Ovary (tissue), 9 donors: ENCODE measurements around the gene C9orf50. TPM values are rescaled to one million over a fixed set of nuclear protein-coding genes. Genes with fewer than 3 reads are reported as not detected.
A peak's percentile ranks its signal among the peaks of the same experiment; 100 is the strongest.

ENCODE experiments used
- DNase-seq, 5 donors: peaks; one replicate each; pipeline ENCODE4 v3.0.0-alpha.2; 2019 to 2020
- H3K27ac ChIP-seq, 2 donors: fragments of 200-600 bp; one replicate each; pipeline versions ENCODE4 v1.5.1 to v1.8.0; 2019 to 2022
- H3K27me3 ChIP-seq: fragments of 200-600 bp; one replicate; pipeline ENCODE4 v1.8.0; 2022
- H3K36me3 ChIP-seq: fragments of 200-600 bp; sonication (generic); one replicate; pipeline ENCODE4 v1.5.1; 2019
- H3K4me1 ChIP-seq: one replicate; pipeline ENCODE4 v1.8.1; 2013; ENCODE audit warnings: mild to moderate bottlenecking, moderate library complexity; ENCODE audit not compliant: insufficient read depth
- H3K4me3 ChIP-seq: fragments of 200-600 bp; sonication (generic); one replicate; pipeline ENCODE4 v1.5.1; 2017
- H3K9me3 ChIP-seq, 2 donors: fragments of 200-600 bp in 1 of 2; sonication (generic) in 1 of 2; one replicate each; pipeline versions ENCODE4 v1.5.1 to v1.8.1; 2013 to 2019; ENCODE audit warnings: mild to moderate bottlenecking in 1 of 2, moderate library complexity in 1 of 2
- CTCF ChIP-seq, 3 donors: fragments of 450-650 bp in 2 of 3; fragments of 200-600 bp in 1 of 3; IDR thresholded peaks; one replicate each; pipeline versions ENCODE4 v1.5.1 to v1.8.0; 2016 to 2022; ENCODE audit warnings: antibody characterized with exemption in 3 of 3, mild to moderate bottlenecking in 1 of 3
- EP300 ChIP-seq: sonication (generic); formaldehyde crosslinking; IDR thresholded peaks from one replicate; pipeline ENCODE4 v1.6.1; 2017; ENCODE audit warnings: antibody characterized with exemption
- POLR2A ChIP-seq: fragments of 450-650 bp; IDR thresholded peaks from one replicate; pipeline ENCODE4 v1.6.1; 2017; ENCODE audit warnings: antibody characterized with exemption, mild to moderate bottlenecking, moderate library complexity
- WGBS, 3 donors: extraction: QIAGEN DNeasy Blood & Tissue Kit in 1 of 3; methylation state at CpG; one replicate each; pipeline versions ENCODE4 v1.1.5 to v1.1.7; 2013 to 2017; 5-methylcytosine and 5-hydroxymethylcytosine counted together
- intact Hi-C, 4 donors: fragments of 100-400 bp; cut with DNase I; formaldehyde crosslinking; loops; one replicate each; pipeline versions ENCODE4 v1.11.0 to v1.15.1; 2022 to 2023
- polyA plus RNA-seq, 2 donors: library from polyadenylated mRNA; stranded (reverse); fragments of 200-250 nt in 1 of 2; fragments of 350-450 nt in 1 of 2; fragmentation: Illumina TruSeq in 1 of 2; extraction: RNeasy Lipid Tissue Mini Kit (QIAGEN cat#74804) in 1 of 2; gene quantifications; one replicate each; pipeline ENCODE4 v1.2.3, GENCODE V29; 2013 to 2014
- total RNA-seq, 7 donors: library from RNA; depleted of rRNA in 2 of 7; stranded (reverse); fragments of >200 nt in 2 of 7; fragmentation: NEBNext Ultra II Directional in 3 of 7; extraction: Animal tissue kit (Norgen Biotek cat#: 25700) in 3 of 7; gene quantifications; one replicate each; pipeline versions ENCODE4 v1.1.0 to v1.2.4, GENCODE V29; 2016 to 2023
- donor health status: DM: no; HTN: no; CAD: no; lungs with moderate emphysema.
- donor health status: DM: no; HTN: no; CAD: no.
- donor health status: Bipolar disorder and iron deficiency.
- donor health status: DM: yes; HTN: yes; CAD: no.
- donor health status: DM: no; HTN: no; CAD: no.
- donor health status: DM: yes; HTN: yes; CAD: no.

The C9orf50 gene
- total and polyA plus RNA-seq, 9 donors, result 0.07 to 1.1 (median 0.30) TPM; not detected in 6

GRCh38 chr9:129643706-129644105, 22.8 kb upstream of the C9orf50 start:
- intact Hi-C loops, result loop anchor here in 3 of 4 donors (5.0 kb wide), 2 partner anchors 139 to 144 kb away; no protein-coding TSS in a partner anchor
- TF ChIP-seq POLR2A (no peak), EP300 (no peak), CTCF (IDR thresholded peaks at IDR 0.05) (no peak)
- H3K27me3 ChIP-seq, result no peaks in the 10 kb centered on the region
- H3K4me1 ChIP-seq, result peaks cover 9% of the 10 kb centered on the region
- peak in 1 of 5 donors; percentile 32 for DNase-seq
- no peaks in the 10 kb centered on the region for H3K36me3 ChIP-seq
- no peaks in the 10 kb centered on the region for H3K9me3 ChIP-seq
- H3K4me3 ChIP-seq, result no peak overlapping the region
- H3K27ac ChIP-seq, result no peak overlapping the region
- 73 to 83% (median 83%) methylated on average over 10 of the region's 10 CpGs for WGBS, 3 donors

GRCh38 chr9:129641750-129642585, 21.1 kb upstream of the C9orf50 start, which contains the start of gene ASB6:
TSS of gene ASB6 (minus strand) at chr9:129642151. CDS start at chr9:129641999, 152 bp downstream.
- Histone ChIP-seq H3K36me3 (no peaks in the 10 kb centered on the region), H3K27me3 (no peaks in the 10 kb centered on the region), H3K4me3 (peak within 1 kb of the TSS; percentile 89), H3K9me3 (no peaks in the 10 kb centered on the region), H3K4me1 (peaks cover 9% of the 10 kb centered on the region), H3K27ac (peak within 1 kb of the TSS; percentile 66 to 89)
- intact Hi-C loops, result loop anchor here in 3 of 4 donors (5.0 kb wide), 2 partner anchors 140 to 145 kb away; no protein-coding TSS in a partner anchor
- DNase-seq, result peak; percentile 98 to 99 (median 99)
- TF ChIP-seq CTCF (IDR thresholded peaks at IDR 0.05) (peak; percentile 99 to 100 (median 100)), POLR2A (peak; percentile 35), EP300 (no peak)
- 0 to 1% (median 0%) methylated on average over 44 to 93 of the region's 93 CpGs for WGBS, 3 donors

- intact Hi-C loops, result loop anchor here in 3 of 4 donors (5.0 kb wide), 2 partner anchors 141 to 146 kb away; no protein-coding TSS in a partner anchor
- peak overlapping the region; percentile 89 for H3K4me3 ChIP-seq
- peaks cover 9% of the 10 kb centered on the region for H3K4me1 ChIP-seq
- no peaks in the 10 kb centered on the region for H3K27me3 ChIP-seq
- TF ChIP-seq EP300 (no peak), POLR2A (no peak), CTCF (IDR thresholded peaks at IDR 0.05) (no peak)
- no peaks in the 10 kb centered on the region for H3K36me3 ChIP-seq
- peak overlapping the region; percentile 55 to 89 for H3K27ac ChIP-seq
- WGBS, 3 donors, result 12 to 17% (median 15%) methylated on average over 34 to 44 of the region's 44 CpGs
- no peaks in the 10 kb centered on the region for H3K9me3 ChIP-seq
- DNase-seq, result peak in 3 of 5 donors; percentile 40 to 51 (median 49)
Observed at GRCh38 chr9:129640871-129641749, 20.2 kb upstream of the C9orf50 start.
